WTC11 (cell line): Measurements from ENCODE around the gene HSD3B7. TPM values are rescaled to one million over a fixed set of nuclear protein-coding genes. Genes with fewer than 3 reads are reported as not detected.
A peak's percentile ranks its signal among the peaks of the same experiment; 100 is the strongest.

ENCODE experiments used
- ATAC-seq: fragments of 200-7000 bp; cut with Tn5 transposase; 2 replicates; pipeline ENCODE4 v1.10.0; 2021; ENCODE audit warnings: mild to moderate bottlenecking, moderate library complexity
- CTCF ChIA-PET: fragments of 300-600 bp; sonication (Branson Sonifier 250); formaldehyde crosslinking; loops from one replicate; lab custom pipeline; 2021; ENCODE audit warnings: antibody characterized with exemption; lab: Charles Lee
- POLR2A ChIA-PET: fragments of 350-600 bp; sonication (Branson Sonifier 250); formaldehyde crosslinking; loops from one replicate; lab custom pipeline; 2021; ENCODE audit warnings: antibody characterized with exemption; lab: Charles Lee
- DNase-seq: peaks from one replicate; pipeline ENCODE4 v3.0.0; 2021; ENCODE audit warnings: low spot score
- H3K27ac Mint-ChIP-seq: 2 replicates; pipeline ENCODE4 v1.8.0; 2021; ENCODE audit warnings: mixed read lengths
- H3K27me3 Mint-ChIP-seq: 2 replicates; pipeline ENCODE4 v1.8.0; 2021; ENCODE audit warnings: low read depth, mild to moderate bottlenecking, moderate library complexity, mixed read lengths
- H3K36me3 Mint-ChIP-seq: 2 replicates; pipeline ENCODE4 v1.8.0; 2021; ENCODE audit warnings: mixed read lengths
- H3K4me1 Mint-ChIP-seq: 2 replicates; pipeline ENCODE4 v1.8.0; 2022; ENCODE audit warnings: mixed read lengths
- H3K4me3 Mint-ChIP-seq: 2 replicates; pipeline ENCODE4 v1.8.0; 2021; ENCODE audit warnings: mild to moderate bottlenecking, moderate library complexity, mixed read lengths
- H3K9me3 Mint-ChIP-seq: 2 replicates; pipeline ENCODE4 v1.8.0; 2021; ENCODE audit warnings: mixed read lengths
- ATF1 ChIP-seq: sonication (generic); formaldehyde crosslinking; IDR thresholded peaks from 2 replicates; pipeline ENCODE4 v1.8.1; 2023; ENCODE audit warnings: mild to moderate bottlenecking, moderate library complexity, missing genetic modification reagents
- ATF6 ChIP-seq: sonication (generic); formaldehyde crosslinking; IDR thresholded peaks from 2 replicates; pipeline ENCODE4 v1.8.1; 2023; ENCODE audit warnings: mild to moderate bottlenecking, missing genetic modification reagents
- E2F1 ChIP-seq: sonication (generic); formaldehyde crosslinking; IDR thresholded peaks from 2 replicates; pipeline ENCODE4 v1.8.0; 2022; ENCODE audit warnings: mild to moderate bottlenecking, missing genetic modification reagents
- FOXP4 ChIP-seq: sonication (generic); formaldehyde crosslinking; IDR thresholded peaks from 2 replicates; pipeline ENCODE4 v1.8.0; 2022; ENCODE audit warnings: mild to moderate bottlenecking, missing genetic modification reagents
- PRRX2 ChIP-seq: fragments of 250-450 bp; sonication (Bioruptor Pico); IDR thresholded peaks from 2 replicates; pipeline ENCODE4 v1.8.0; 2021; ENCODE audit warnings: mild to moderate bottlenecking
- RORB ChIP-seq: fragments of 250-450 bp; sonication (Bioruptor Pico); IDR thresholded peaks from 2 replicates; pipeline ENCODE4 v1.9.0; 2021; ENCODE audit warnings: mild to moderate bottlenecking
- TEAD4 ChIP-seq: sonication (generic); formaldehyde crosslinking; IDR thresholded peaks from 2 replicates; pipeline ENCODE4 v1.8.0; 2022; ENCODE audit warnings: mild to moderate bottlenecking, missing genetic modification reagents
- USF2 ChIP-seq: sonication (generic); formaldehyde crosslinking; IDR thresholded peaks from 2 replicates; pipeline ENCODE4 v1.8.1; 2023; ENCODE audit warnings: mild to moderate bottlenecking, missing genetic modification reagents, moderate library complexity
- total RNA-seq: library from RNA; stranded (reverse); gene quantifications from 3 replicates; pipeline ENCODE4 v1.2.3, GENCODE V29; 2021
- TF ChIP-seq, protein P1 (sequence below): fragments of 200-600 bp; IDR thresholded peaks from 2 replicates; pipeline ENCODE4 v1.8.0; 2022; ENCODE audit warnings: antibody characterized with exemption
- TF ChIP-seq, protein P2 (sequence below): fragments of 250-450 bp; sonication (Bioruptor Pico); IDR thresholded peaks from 2 replicates; pipeline ENCODE4 v1.9.0; 2021; ENCODE audit warnings: mild to moderate bottlenecking
- TF ChIP-seq, protein P3 (sequence below): sonication (generic); formaldehyde crosslinking; conservative IDR thresholded peaks from 2 replicates; pipeline ENCODE4 v1.8.1; 2023; ENCODE audit warnings: mild to moderate bottlenecking, low read depth, missing genetic modification reagents, moderate library complexity

Gene HSD3B7
- total RNA-seq, 1 experiment from 2014 or later: 4.5 TPM

DNA sequence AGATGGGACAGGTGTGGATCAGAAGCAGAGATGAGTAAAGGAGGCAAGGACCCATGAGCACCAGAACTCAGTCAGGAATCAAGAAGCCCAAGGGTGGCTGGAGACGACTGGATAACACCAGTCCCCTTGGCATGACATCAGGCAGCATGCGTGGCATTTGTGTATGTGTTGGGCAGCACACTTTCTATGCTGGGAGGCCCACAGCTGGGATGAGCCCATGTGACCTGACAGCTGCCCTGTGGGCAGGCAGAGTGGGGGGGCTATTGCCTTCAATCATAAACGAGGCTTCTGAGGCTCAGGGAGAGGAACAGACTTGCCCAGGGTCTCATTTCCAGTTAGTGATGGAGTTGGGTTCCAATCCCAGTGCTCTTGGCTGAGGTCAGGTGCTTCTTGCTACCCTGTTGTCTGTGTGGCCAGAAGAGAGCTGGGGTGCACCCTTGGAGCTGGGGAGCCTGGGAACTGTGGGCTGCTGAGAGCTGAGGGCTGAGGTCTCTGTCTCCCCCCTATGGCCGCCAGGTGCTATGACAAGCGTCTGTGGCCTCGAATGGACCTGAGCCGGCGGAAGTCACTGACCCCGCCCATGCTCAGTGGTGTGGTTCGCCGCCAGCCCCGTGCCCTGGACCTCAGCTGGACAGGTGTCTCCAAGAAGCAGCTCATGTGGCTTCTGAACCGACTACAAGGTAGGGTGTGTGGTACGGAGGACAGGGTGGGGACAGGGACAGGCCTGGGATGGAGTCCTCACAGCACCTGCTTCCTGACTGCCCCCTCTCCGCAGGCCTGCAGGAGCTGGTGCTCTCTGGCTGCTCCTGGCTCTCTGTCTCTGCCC lies 43.2 kb upstream of the HSD3B7 start (continued):
- no peak for TF ChIP-seq E2F1 (CRISPR knock-in tag)
- no peak for TF ChIP-seq TEAD4 (CRISPR knock-in tag)
- TF ChIP-seq RORB (CRISPR knock-in tag): no peak
- TF ChIP-seq, protein P1, sequence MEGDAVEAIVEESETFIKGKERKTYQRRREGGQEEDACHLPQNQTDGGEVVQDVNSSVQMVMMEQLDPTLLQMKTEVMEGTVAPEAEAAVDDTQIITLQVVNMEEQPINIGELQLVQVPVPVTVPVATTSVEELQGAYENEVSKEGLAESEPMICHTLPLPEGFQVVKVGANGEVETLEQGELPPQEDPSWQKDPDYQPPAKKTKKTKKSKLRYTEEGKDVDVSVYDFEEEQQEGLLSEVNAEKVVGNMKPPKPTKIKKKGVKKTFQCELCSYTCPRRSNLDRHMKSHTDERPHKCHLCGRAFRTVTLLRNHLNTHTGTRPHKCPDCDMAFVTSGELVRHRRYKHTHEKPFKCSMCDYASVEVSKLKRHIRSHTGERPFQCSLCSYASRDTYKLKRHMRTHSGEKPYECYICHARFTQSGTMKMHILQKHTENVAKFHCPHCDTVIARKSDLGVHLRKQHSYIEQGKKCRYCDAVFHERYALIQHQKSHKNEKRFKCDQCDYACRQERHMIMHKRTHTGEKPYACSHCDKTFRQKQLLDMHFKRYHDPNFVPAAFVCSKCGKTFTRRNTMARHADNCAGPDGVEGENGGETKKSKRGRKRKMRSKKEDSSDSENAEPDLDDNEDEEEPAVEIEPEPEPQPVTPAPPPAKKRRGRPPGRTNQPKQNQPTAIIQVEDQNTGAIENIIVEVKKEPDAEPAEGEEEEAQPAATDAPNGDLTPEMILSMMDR: peak; percentile 81

DNA sequence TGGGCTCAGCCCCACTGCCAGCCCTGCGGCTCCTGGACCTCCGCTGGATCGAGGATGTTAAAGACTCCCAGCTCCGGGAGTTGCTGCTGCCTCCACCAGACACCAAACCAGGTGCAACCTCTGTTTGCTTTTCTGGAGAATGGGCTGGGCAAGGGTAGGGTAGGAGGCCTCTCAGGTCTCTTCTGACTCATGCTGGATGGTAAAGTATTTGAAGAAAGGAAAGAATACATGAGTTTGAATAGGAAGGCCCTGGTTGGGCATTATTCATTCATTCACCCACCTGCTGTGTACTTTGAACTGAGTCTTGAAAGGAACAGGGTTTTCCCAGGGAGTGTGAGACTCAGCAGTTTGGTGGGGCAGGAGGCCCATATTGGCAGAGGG lies 42.6 kb upstream of the HSD3B7 start:
- ATAC-seq: no peak
- CTCF ChIA-PET: interaction anchor here (0.6 to 4.2 kb wide), 31 partner anchors 8 to 850 kb away, joined by 3 to 79 read pairs (median 4); partner anchors contain the start of genes CTF1, FBRS, FBXL19 and HSD3B7
- H3K27ac Mint-ChIP-seq: no peak overlapping the region
- POLR2A ChIA-PET: interaction anchor here (1.0 to 1.3 kb wide), 4 partner anchors 12 to 68 kb away, joined by 3 to 8 read pairs (median 4); partner anchors contain the start of gene FBXL19
- no peaks in the 10 kb centered on the region for H3K9me3 Mint-ChIP-seq
- peaks cover 44% of the 10 kb centered on the region for H3K36me3 Mint-ChIP-seq
- TF ChIP-seq, protein P2, sequence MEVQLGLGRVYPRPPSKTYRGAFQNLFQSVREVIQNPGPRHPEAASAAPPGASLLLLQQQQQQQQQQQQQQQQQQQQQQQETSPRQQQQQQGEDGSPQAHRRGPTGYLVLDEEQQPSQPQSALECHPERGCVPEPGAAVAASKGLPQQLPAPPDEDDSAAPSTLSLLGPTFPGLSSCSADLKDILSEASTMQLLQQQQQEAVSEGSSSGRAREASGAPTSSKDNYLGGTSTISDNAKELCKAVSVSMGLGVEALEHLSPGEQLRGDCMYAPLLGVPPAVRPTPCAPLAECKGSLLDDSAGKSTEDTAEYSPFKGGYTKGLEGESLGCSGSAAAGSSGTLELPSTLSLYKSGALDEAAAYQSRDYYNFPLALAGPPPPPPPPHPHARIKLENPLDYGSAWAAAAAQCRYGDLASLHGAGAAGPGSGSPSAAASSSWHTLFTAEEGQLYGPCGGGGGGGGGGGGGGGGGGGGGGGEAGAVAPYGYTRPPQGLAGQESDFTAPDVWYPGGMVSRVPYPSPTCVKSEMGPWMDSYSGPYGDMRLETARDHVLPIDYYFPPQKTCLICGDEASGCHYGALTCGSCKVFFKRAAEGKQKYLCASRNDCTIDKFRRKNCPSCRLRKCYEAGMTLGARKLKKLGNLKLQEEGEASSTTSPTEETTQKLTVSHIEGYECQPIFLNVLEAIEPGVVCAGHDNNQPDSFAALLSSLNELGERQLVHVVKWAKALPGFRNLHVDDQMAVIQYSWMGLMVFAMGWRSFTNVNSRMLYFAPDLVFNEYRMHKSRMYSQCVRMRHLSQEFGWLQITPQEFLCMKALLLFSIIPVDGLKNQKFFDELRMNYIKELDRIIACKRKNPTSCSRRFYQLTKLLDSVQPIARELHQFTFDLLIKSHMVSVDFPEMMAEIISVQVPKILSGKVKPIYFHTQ: no peak
- no peak for TF ChIP-seq ATF6 (CRISPR knock-in tag)
- no peak for TF ChIP-seq USF2
- TF ChIP-seq PRRX2 (CRISPR knock-in tag): no peak
- TF ChIP-seq, protein P3, sequence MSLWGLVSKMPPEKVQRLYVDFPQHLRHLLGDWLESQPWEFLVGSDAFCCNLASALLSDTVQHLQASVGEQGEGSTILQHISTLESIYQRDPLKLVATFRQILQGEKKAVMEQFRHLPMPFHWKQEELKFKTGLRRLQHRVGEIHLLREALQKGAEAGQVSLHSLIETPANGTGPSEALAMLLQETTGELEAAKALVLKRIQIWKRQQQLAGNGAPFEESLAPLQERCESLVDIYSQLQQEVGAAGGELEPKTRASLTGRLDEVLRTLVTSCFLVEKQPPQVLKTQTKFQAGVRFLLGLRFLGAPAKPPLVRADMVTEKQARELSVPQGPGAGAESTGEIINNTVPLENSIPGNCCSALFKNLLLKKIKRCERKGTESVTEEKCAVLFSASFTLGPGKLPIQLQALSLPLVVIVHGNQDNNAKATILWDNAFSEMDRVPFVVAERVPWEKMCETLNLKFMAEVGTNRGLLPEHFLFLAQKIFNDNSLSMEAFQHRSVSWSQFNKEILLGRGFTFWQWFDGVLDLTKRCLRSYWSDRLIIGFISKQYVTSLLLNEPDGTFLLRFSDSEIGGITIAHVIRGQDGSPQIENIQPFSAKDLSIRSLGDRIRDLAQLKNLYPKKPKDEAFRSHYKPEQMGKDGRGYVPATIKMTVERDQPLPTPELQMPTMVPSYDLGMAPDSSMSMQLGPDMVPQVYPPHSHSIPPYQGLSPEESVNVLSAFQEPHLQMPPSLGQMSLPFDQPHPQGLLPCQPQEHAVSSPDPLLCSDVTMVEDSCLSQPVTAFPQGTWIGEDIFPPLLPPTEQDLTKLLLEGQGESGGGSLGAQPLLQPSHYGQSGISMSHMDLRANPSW (CRISPR knock-in tag): no peak
- TF ChIP-seq ATF1 (CRISPR knock-in tag): no peak
- no peak for TF ChIP-seq FOXP4
- DNase-seq: no peak
- no peak overlapping the region for H3K4me3 Mint-ChIP-seq
- H3K27me3 Mint-ChIP-seq: no peaks in the 10 kb centered on the region
- H3K4me1 Mint-ChIP-seq: peaks cover 18% of the 10 kb centered on the region
